Ishikawa (cell line): ENCODE results near the gene FABP6.

Experiments used
- EP300 ChIP-seq: IDR thresholded peaks from 2 replicates; pipeline ENCODE4 v1.6.1; 2012; ENCODE audit warnings: borderline replicate concordance
- MAX ChIP-seq: IDR thresholded peaks from 2 replicates; pipeline ENCODE4 v1.6.1; 2012
- RAD21 ChIP-seq: IDR thresholded peaks from 2 replicates; pipeline ENCODE4 v1.6.1; 2012; ENCODE audit warnings: low read depth
- REST ChIP-seq: IDR thresholded peaks from 2 replicates; pipeline ENCODE4 v1.6.1; 2012; ENCODE audit warnings: low read depth, mild to moderate bottlenecking

- no peak for TF ChIP-seq MAX
- TF ChIP-seq EP300 = no peak
- TF ChIP-seq RAD21 = no peak
- no peak for TF ChIP-seq REST
These were observed 42.8 kb upstream of the FABP6 start for GRCh38 chr5:160186480-160186879.
